Measurements from ENCODE around the gene RPL13.
"Not testable (repeated sequence)": the region's sequence is repeated elsewhere in the genome, so short reads cannot be mapped to it uniquely, and the experiment has no call there.

The RPL13 gene

DNA sequence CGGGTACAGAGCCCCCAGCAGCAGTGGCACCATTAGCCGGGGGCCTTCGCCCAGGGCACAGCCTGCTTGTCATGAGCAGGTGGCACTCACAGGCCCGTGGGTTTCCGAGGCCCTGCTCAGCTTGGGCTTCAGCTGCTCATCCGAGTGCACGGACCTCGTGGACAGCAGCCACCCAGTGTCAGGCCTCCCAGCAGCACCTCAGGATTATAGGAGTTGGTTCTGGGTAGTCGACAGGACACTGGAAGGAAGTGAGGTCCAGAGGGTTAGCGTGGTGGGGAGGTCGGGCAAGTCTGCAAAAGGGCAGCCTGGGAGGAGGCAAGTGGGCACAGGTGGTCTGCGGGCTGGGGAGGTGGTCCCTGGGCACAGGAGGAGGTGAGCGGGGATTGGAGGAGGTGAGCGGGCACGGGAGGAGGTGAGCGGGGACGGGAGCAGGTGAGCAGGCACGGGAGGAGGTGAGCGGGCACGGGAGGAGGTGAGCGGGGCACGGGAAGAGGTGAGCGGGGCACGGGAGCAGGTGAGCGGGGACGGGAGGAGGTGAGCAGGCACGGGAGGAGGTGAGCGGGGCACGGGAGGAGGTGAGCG, 10.0 kb downstream of the RPL13 start:
- no peak for DNase-seq (ENCODE audit: low spot score)
- CTCF ChIA-PET, result interaction anchor here (0.6 kb wide), 1 partner anchor 108 kb away, joined by 3 read pairs; no protein-coding TSS in a partner anchor
- POLR2A ChIA-PET (ENCODE audit: low non-redundant PET), result no interaction called here
- TF ChIP-seq, protein P1, sequence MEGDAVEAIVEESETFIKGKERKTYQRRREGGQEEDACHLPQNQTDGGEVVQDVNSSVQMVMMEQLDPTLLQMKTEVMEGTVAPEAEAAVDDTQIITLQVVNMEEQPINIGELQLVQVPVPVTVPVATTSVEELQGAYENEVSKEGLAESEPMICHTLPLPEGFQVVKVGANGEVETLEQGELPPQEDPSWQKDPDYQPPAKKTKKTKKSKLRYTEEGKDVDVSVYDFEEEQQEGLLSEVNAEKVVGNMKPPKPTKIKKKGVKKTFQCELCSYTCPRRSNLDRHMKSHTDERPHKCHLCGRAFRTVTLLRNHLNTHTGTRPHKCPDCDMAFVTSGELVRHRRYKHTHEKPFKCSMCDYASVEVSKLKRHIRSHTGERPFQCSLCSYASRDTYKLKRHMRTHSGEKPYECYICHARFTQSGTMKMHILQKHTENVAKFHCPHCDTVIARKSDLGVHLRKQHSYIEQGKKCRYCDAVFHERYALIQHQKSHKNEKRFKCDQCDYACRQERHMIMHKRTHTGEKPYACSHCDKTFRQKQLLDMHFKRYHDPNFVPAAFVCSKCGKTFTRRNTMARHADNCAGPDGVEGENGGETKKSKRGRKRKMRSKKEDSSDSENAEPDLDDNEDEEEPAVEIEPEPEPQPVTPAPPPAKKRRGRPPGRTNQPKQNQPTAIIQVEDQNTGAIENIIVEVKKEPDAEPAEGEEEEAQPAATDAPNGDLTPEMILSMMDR (conservative IDR thresholded peaks at IDR 0.05; ENCODE audit: low read depth), result no peak
- H3K27ac ChIP-seq, result no peak overlapping the region

DNA sequence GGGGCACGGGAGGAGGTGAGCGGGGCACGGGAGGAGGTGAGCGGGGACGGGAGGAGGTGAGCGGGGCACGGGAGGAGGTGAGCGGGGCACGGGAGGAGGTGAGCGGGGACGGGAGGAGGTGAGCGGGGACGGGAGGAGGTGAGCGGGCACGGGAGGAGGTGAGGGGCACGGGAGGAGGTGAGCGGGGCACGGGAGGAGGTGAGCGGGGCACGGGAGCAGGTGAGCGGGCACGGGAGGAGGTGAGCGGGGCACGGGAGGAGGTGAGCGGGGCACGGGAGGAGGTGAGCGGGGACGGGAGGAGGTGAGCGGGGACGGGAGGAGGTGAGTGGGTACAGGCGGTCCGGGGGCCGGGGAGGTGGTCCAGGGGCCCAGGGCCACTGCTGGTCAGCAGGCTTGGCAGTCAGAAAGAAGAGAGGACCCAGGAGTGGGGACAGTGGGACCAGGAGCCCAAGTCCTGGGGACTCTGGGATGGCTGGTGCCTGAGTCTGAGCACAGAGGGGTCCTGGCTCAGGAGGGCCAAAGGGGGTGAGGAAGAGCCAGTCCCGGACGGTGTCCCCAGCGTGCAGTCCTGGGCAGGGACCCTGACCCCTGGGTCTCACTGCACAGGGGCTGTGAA, 10.6 kb downstream of the RPL13 start:
- DNase-seq (ENCODE audit: low spot score); POLR2A ChIA-PET (ENCODE audit: low non-redundant PET); H3K27ac ChIP-seq: not testable (repeated sequence)
- CTCF ChIA-PET, result interaction anchor here (0.7 kb wide), 1 partner anchor 149 kb away, joined by 3 read pairs; no protein-coding TSS in a partner anchor

DNA sequence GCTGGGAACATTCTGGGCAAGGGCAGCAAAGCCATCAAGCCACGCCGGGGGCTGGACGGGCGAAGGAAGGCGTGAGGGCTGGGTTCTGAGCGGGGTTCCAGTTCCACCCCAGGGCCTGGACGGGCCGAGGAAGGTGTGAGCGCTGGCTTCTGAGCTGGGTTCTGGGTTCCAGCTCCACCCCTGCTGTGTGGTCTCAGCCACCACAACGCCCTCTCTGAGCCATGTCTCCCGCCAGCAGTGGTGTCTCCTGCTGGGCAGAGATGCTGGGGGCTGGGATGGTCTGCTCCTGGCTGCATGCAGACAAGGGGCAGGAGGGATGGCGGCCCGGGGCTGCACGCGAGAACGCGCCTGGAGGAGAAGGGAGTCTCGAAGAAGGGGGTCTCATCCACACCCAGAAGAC, 11.2 kb downstream of the RPL13 start:
- ChIA-PET POLR2A (ENCODE audit: low non-redundant PET) (no interaction called here), CTCF (interaction anchor here (0.7 kb wide), 1 partner anchor 148 kb away, joined by 3 read pairs; no protein-coding TSS in a partner anchor)
- H3K27ac ChIP-seq, result no peak overlapping the region
- no peak for DNase-seq (ENCODE audit: low spot score)
- TF ChIP-seq, protein P1 (conservative IDR thresholded peaks at IDR 0.05; ENCODE audit: low read depth), result no peak

DNA sequence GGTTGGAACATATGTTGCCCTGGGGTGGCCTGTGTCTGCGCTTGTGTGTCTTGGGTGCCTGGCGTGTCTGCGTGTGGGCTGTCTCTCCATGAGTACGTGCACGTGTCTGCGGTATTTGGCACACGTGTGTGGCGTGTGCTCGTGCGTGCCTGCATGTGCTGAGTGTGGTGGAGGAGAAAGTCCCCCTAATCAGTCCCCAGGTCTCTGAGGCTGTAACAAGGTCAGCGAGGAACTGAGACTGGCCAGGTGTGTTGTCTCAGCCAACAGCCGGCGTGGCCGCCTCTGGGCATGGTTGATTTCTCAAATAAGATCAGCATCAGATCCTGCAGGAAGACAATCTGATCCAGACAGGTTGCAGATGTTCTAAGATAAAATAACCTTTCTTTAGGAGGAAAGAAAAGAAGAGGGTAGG, 11.6 kb downstream of the RPL13 start:
- DNase-seq (ENCODE audit: low spot score), result no peak
- ChIA-PET CTCF (no interaction called here), POLR2A (ENCODE audit: low non-redundant PET) (no interaction called here)
- no peak overlapping the region for H3K27ac ChIP-seq
- TF ChIP-seq, protein P1 (conservative IDR thresholded peaks at IDR 0.05; ENCODE audit: low read depth), result no peak

DNA sequence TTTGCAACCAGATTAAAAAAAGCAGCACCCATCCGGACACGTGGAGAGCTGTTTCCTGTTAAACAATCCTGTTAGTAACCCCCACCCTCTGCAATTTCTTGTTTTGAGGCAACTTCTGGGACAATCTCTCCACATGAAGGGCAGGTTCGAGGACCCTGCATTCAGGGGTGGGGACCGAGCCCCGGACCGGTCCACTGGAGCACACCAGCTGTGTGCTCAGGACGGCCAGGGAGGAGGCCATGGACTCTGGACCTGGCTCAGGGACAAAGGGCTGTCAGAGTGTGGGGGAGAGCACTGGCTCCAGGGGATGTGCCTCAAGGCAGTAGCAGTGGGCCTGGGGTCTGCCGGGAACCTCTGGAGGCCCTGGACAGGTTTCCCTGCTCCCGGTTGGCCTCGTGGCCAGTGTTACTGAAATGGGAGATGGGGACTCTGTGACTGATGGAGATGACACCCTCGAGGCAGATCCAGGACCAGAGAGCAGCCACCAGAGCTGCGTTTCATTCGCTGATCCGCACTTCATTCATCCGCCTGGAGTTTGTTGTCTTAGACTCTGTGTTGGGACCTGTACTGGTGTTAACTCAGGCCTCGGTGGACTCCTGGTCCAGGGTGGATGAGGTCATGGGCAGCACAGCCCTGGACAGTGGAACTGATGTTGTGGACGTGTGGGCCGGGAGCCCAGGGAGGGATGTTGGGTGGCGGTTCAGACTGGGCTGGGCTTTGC, 12.2 kb downstream of the RPL13 start:
- no peak for DNase-seq (ENCODE audit: low spot score)
- POLR2A ChIA-PET (ENCODE audit: low non-redundant PET), result no interaction called here
- H3K27ac ChIP-seq, result no peak overlapping the region
- CTCF ChIA-PET, result interaction anchor here (0.5 kb wide), 1 partner anchor 9 kb away, joined by 3 read pairs; no protein-coding TSS in a partner anchor
- TF ChIP-seq, protein P1 (conservative IDR thresholded peaks at IDR 0.05; ENCODE audit: low read depth), result no peak

DNA sequence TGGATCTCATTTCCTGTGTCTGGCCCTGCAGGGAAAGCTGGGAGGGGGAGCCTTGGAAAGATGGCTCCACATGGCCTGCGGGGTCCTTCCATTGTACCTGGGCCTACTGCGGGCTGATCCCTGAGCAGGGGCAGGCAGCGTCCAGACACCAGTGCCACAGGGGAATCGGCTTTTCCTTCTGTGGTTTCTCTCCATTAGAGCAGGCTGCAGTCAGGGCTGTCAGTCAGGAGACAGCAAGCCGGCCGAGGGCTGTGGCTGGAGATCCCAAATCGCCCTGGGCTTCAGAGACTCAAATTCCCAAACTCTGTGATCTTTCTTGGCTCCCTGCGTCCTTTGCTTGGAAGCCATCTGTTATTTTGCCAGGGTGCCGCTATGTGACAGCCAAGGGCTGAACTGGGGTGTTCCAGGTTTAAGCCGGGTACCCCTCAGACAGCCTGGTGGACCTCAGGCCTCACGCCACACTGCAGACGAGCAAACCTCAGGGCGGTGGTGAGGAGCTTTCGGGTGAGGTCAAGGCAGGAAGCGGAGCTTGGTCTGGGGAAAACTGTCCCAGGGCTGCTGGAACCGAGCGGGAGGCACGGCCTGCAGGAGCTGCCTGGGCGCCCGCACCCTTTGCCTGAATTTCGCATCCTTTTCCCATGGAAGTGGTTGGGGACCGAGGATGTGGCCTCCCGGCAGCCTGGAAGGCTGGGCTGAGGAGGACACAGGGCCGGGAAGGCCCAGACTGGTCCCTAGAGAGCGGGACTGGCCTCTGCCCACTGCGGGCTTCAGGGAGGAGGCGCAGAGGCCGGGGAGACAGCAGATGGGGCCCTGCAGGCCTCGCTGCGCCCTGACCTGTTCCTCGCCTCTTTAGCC, 13.6 kb downstream of the RPL13 start:
- H3K27ac ChIP-seq, result peak overlapping the region; percentile 8; the same call in 1 of the 2 replicates
- POLR2A ChIA-PET (ENCODE audit: low non-redundant PET), result no interaction called here
- DNase-seq (ENCODE audit: low spot score), result no peak
- CTCF ChIA-PET, result interaction anchor here (0.6 to 0.8 kb wide), 3 partner anchors 16 to 177 kb away, joined by 3 to 6 read pairs (median 4); no protein-coding TSS in a partner anchor
- TF ChIP-seq, protein P1 (conservative IDR thresholded peaks at IDR 0.05; ENCODE audit: low read depth), result no peak
